Measurements from ENCODE around the gene CEP350. TPM values are rescaled to one million over a fixed set of nuclear protein-coding genes. Genes with fewer than 3 reads are reported as not detected.

CEP350 gene
- polyA plus RNA-seq, 3 donors, result 6.7 to 19.8 (median 9.0) TPM

GRCh38 chr1:179968994-179969919, 14.6 kb downstream of the CEP350 start:
- peaks cover 94% of the 10 kb centered on the region for H4K20me1 ChIP-seq (ENCODE audit: insufficient read depth, low read length)
- Mint-ChIP-seq H3K4me1 (peaks cover 46% of the 10 kb centered on the region), H3K36me3 (peaks cover 8% of the 10 kb centered on the region in 2 donors), H3K4me3 (no peak overlapping the region), H3K27ac (peak overlapping the region; percentile 10 to 81 (median 72)), H3K9me3 (peaks cover 0 to 9% (median 0%) of the 10 kb centered on the region in 7 donors), H3K27me3 (ENCODE audit: low read depth in 3 of 3) (peaks cover 0 to 2% (median 0%) of the 10 kb centered on the region in 3 donors)
- H3K27ac ChIP-seq (ENCODE audit: low read depth in 1 of 2, low read length in 2 of 2), result peak overlapping the region; percentile 40 to 55
- peaks cover 19 to 27% of the 10 kb centered on the region in 2 donors for H3K4me1 ChIP-seq (ENCODE audit: control insufficient read depth in 1 of 2, insufficient read depth in 2 of 2, low read length in 2 of 2)
- TF ChIP-seq CTCF (IDR thresholded peaks at IDR 0.05), result no peak
- WGBS (ENCODE audit: insufficient coverage), result 53% methylated on average over 5 of the region's 8 CpGs
- no peaks in the 10 kb centered on the region for H3K27me3 ChIP-seq (ENCODE audit: control insufficient read depth in 2 of 2, insufficient read depth in 2 of 2, low read length in 2 of 2)
- H2AFZ ChIP-seq (ENCODE audit: insufficient read depth, low read depth, low read length, poor library complexity, severe bottlenecking), result no peak overlapping the region
- H3K36me3 ChIP-seq (replicated peaks in 1 of 2; ENCODE audit: control insufficient read depth in 1 of 2, insufficient read depth in 2 of 2, low read length in 2 of 2), result peaks cover 0 to 10% of the 10 kb centered on the region in 2 donors
- no peak overlapping the region for H3K9ac ChIP-seq (ENCODE audit: insufficient read depth, low read length, poor library complexity, severe bottlenecking)
- peaks cover 100% of the 10 kb centered on the region for H3K79me2 ChIP-seq (ENCODE audit: insufficient read depth, low read length)
- peaks cover 0 to 10% of the 10 kb centered on the region in 2 donors for H3K9me3 ChIP-seq (replicated peaks in 1 of 2; ENCODE audit: control insufficient read depth in 1 of 2, insufficient read depth in 1 of 2, low read length in 2 of 2)
- no peak for DNase-seq
- intact Hi-C loops (cut with micrococcal nuclease), result no loop called here
- H3K4me2 ChIP-seq (replicated peaks; ENCODE audit: extremely low read depth, low read length, poor library complexity, severe bottlenecking), result no peak overlapping the region
- H3K4me3 ChIP-seq (replicated peaks in 1 of 3; ENCODE audit: low read depth in 2 of 3, low read length in 3 of 3), result no peak overlapping the region

DNA sequence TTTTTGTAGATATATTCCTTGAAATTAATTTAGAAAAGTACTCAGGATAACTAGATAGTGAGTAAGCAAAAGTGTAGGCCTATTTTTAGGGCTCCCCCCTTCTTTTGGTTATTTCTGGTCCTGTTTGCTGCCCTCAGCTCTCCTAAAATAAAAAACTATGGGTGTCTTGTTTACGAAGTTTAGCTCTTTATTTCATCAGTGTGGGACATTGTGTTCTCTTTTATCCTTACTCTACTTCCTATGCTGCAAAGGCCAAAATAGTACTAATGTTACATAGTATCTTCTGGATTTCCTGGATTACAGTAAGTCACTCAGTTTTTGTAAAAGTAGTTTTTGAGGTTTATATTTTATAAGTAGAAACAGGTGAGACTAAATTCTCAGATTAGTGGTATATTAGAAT, 15.4 kb downstream of the CEP350 start:
- no peak overlapping the region for H3K4me3 ChIP-seq (replicated peaks in 1 of 3; ENCODE audit: low read depth in 2 of 3, low read length in 3 of 3)
- peaks cover 0 to 10% of the 10 kb centered on the region in 2 donors for H3K36me3 ChIP-seq (replicated peaks in 1 of 2; ENCODE audit: control insufficient read depth in 1 of 2, insufficient read depth in 2 of 2, low read length in 2 of 2)
- peaks cover 94% of the 10 kb centered on the region for H4K20me1 ChIP-seq (ENCODE audit: insufficient read depth, low read length)
- no peak for TF ChIP-seq CTCF (IDR thresholded peaks at IDR 0.05)
- no peak overlapping the region for H3K4me3 Mint-ChIP-seq
- H3K9me3 ChIP-seq (replicated peaks in 1 of 2; ENCODE audit: control insufficient read depth in 1 of 2, insufficient read depth in 1 of 2, low read length in 2 of 2), result peaks cover 0 to 10% of the 10 kb centered on the region in 2 donors
- no peaks in the 10 kb centered on the region for H3K27me3 ChIP-seq (ENCODE audit: control insufficient read depth in 2 of 2, insufficient read depth in 2 of 2, low read length in 2 of 2)
- WGBS (ENCODE audit: insufficient coverage), result no CpG with 5 or more reads among the region's 1 CpG
- DNase-seq, result no peak
- intact Hi-C loops (cut with micrococcal nuclease), result no loop called here
- H3K4me1 ChIP-seq (ENCODE audit: control insufficient read depth in 1 of 2, insufficient read depth in 2 of 2, low read length in 2 of 2), result peaks cover 19 to 28% of the 10 kb centered on the region in 2 donors
- no peak overlapping the region for H3K4me2 ChIP-seq (replicated peaks; ENCODE audit: extremely low read depth, low read length, poor library complexity, severe bottlenecking)
- H3K9me3 Mint-ChIP-seq, result peaks cover 0 to 9% (median 0%) of the 10 kb centered on the region in 7 donors
- peaks cover 40% of the 10 kb centered on the region for H3K4me1 Mint-ChIP-seq
- H3K79me2 ChIP-seq (ENCODE audit: insufficient read depth, low read length), result peaks cover 100% of the 10 kb centered on the region
- peaks cover 8% of the 10 kb centered on the region in 2 donors for H3K36me3 Mint-ChIP-seq
- peaks cover 0 to 2% (median 0%) of the 10 kb centered on the region in 3 donors for H3K27me3 Mint-ChIP-seq (ENCODE audit: low read depth in 3 of 3)
- H2AFZ ChIP-seq (ENCODE audit: insufficient read depth, low read depth, low read length, poor library complexity, severe bottlenecking), result no peak overlapping the region
- peak overlapping the region in 1 of 2 donors; percentile 17 for H3K27ac ChIP-seq (ENCODE audit: low read depth in 1 of 2, low read length in 2 of 2)
- H3K27ac Mint-ChIP-seq, result peak overlapping the region in 1 of 7 donors; percentile 29
- H3K9ac ChIP-seq (ENCODE audit: insufficient read depth, low read length, poor library complexity, severe bottlenecking), result no peak overlapping the region

All from CD14-positive monocyte (primary cell).